HepG2 (cell line): ENCODE results near the gene TMEM107. TPM values are rescaled to one million over a fixed set of nuclear protein-coding genes. Genes with fewer than 3 reads are reported as not detected.

Experiments used
- BRCA1 ChIP-seq: sonication (generic); formaldehyde crosslinking; IDR thresholded peaks from 2 replicates; pipeline ENCODE4 v1.4.0; 2020; ENCODE audit warnings: missing genetic modification reagents
- CENPT ChIP-seq: sonication (generic); formaldehyde crosslinking; IDR thresholded peaks from 2 replicates; pipeline ENCODE4 v1.8.0; 2022; ENCODE audit warnings: low read depth, mild to moderate bottlenecking, moderate library complexity, missing genetic modification reagents
- ERF ChIP-seq: IDR thresholded peaks from 2 replicates; pipeline ENCODE4 v1.6.1; 2018; ENCODE audit warnings: missing biosample characterization, missing genetic modification reagents
- FOSL2 ChIP-seq: sonication (generic); formaldehyde crosslinking; IDR thresholded peaks from 2 replicates; pipeline ENCODE4 v1.4.0; 2020; ENCODE audit warnings: missing genetic modification reagents
- GPN1 ChIP-seq: sonication (generic); formaldehyde crosslinking; IDR thresholded peaks from 2 replicates; pipeline ENCODE4 v1.5.1; 2020; ENCODE audit warnings: missing genetic modification reagents, borderline replicate concordance
- KDM5A ChIP-seq: fragments of 200-600 bp; sonication (generic); IDR thresholded peaks from 2 replicates; pipeline ENCODE4 v1.7.0; 2018; ENCODE audit warnings: antibody characterized with exemption, mild to moderate bottlenecking, low read length, borderline replicate concordance
- KLF13 ChIP-seq: sonication (generic); formaldehyde crosslinking; IDR thresholded peaks from 2 replicates; pipeline ENCODE4 v1.4.0; 2020; ENCODE audit warnings: mild to moderate bottlenecking, missing genetic modification reagents
- MATR3 ChIP-seq: sonication (generic); formaldehyde crosslinking; IDR thresholded peaks from 2 replicates; pipeline ENCODE4 v1.4.0; 2020; ENCODE audit warnings: missing genetic modification reagents
- MTF2 ChIP-seq: sonication (generic); formaldehyde crosslinking; IDR thresholded peaks from 2 replicates; pipeline ENCODE4 v1.5.0; 2020; ENCODE audit warnings: missing genetic modification reagents, borderline replicate concordance
- NR3C1 ChIP-seq: sonication (generic); formaldehyde crosslinking; IDR thresholded peaks from 2 replicates; pipeline ENCODE4 v1.4.0; 2020; ENCODE audit warnings: missing genetic modification reagents
- NRL ChIP-seq: sonication (generic); formaldehyde crosslinking; IDR thresholded peaks from 2 replicates; pipeline ENCODE4 v1.5.0; 2020; ENCODE audit warnings: missing genetic modification reagents, mild to moderate bottlenecking, moderate library complexity, borderline replicate concordance
- POLR2A ChIP-seq, 2 experiments: IDR thresholded peaks; 2 replicates each; pipeline ENCODE4 v1.6.1; 2011; ENCODE audit warnings: low read depth in 2 of 2, low read length in 2 of 2, mild to moderate bottlenecking in 1 of 2, moderate library complexity in 1 of 2; ENCODE audit not compliant: insufficient read depth in 1 of 2
- RBAK ChIP-seq: sonication (generic); formaldehyde crosslinking; IDR thresholded peaks from 2 replicates; pipeline ENCODE4 v1.5.1; 2020; ENCODE audit warnings: mild to moderate bottlenecking, missing genetic modification reagents
- SMYD3 ChIP-seq: sonication (generic); formaldehyde crosslinking; IDR thresholded peaks from 2 replicates; pipeline ENCODE4 v1.8.1; 2023; ENCODE audit warnings: mild to moderate bottlenecking, missing genetic modification reagents
- TBX2 ChIP-seq: sonication (generic); formaldehyde crosslinking; IDR thresholded peaks from 2 replicates; pipeline ENCODE4 v1.5.0; 2020; ENCODE audit warnings: missing genetic modification reagents, mild to moderate bottlenecking, borderline replicate concordance
- TSC22D2 ChIP-seq: sonication (generic); formaldehyde crosslinking; IDR thresholded peaks from 2 replicates; pipeline ENCODE4 v1.5.1; 2020; ENCODE audit warnings: missing genetic modification reagents, mild to moderate bottlenecking, borderline replicate concordance
- ZNF414 ChIP-seq: sonication (generic); formaldehyde crosslinking; IDR thresholded peaks from 2 replicates; pipeline ENCODE4 v1.5.0; 2020; ENCODE audit warnings: missing genetic modification reagents
- ZNF543 ChIP-seq: sonication (generic); formaldehyde crosslinking; IDR thresholded peaks from 2 replicates; pipeline ENCODE4 v1.4.0; 2020; ENCODE audit warnings: mild to moderate bottlenecking, missing genetic modification reagents
- ZNF589 ChIP-seq: sonication (generic); formaldehyde crosslinking; conservative IDR thresholded peaks from 2 replicates; pipeline ENCODE4 v1.8.0; 2022; ENCODE audit warnings: mild to moderate bottlenecking, moderate library complexity, missing genetic modification reagents
- ZNF761 ChIP-seq: sonication (generic); formaldehyde crosslinking; conservative IDR thresholded peaks from 2 replicates; pipeline ENCODE4 v1.4.0; 2020; ENCODE audit warnings: mild to moderate bottlenecking, missing genetic modification reagents
- ZNF781 ChIP-seq: sonication (generic); formaldehyde crosslinking; IDR thresholded peaks from 2 replicates; pipeline ENCODE4 v1.5.1; 2020; ENCODE audit warnings: borderline replicate concordance, mild to moderate bottlenecking, missing genetic modification reagents; ENCODE audit errors: not compliant biosample characterization
- polyA plus RNA-seq, 8 experiments: library from polyadenylated mRNA; depleted of rRNA in 3 of 8; stranded (reverse) in 7 of 8; unstranded in 1 of 8; fragments of >200 nt; fragmentation: Illumina TruSeq in 4 of 8; extraction: Trizol in 4 of 8; gene quantifications; 2 replicates each; pipeline versions ENCODE4 v1.2.1 to v1.2.3, GENCODE V29; 2011 to 2016; ENCODE audit warnings: low read depth in 4 of 8, missing spikeins in 1 of 8, mixed read lengths in 1 of 8; ENCODE audit not compliant: insufficient read depth in 1 of 8
- total RNA-seq, 5 experiments: library from RNA; depleted of rRNA; stranded (reverse); fragments of >200 nt; fragmentation: Illumina TruSeq; extraction: Trizol; gene quantifications; 2 replicates each; pipeline ENCODE4 v1.2.3, GENCODE V29; 2016; ENCODE audit warnings: low read depth in 1 of 5
- TF ChIP-seq, protein P1 (sequence below): sonication (generic); formaldehyde crosslinking; IDR thresholded peaks from 2 replicates; pipeline ENCODE4 v1.4.0; 2020; ENCODE audit warnings: missing genetic modification reagents, borderline replicate concordance
- TF ChIP-seq, protein P2 (sequence below): sonication (generic); formaldehyde crosslinking; IDR thresholded peaks from 2 replicates; pipeline ENCODE4 v1.4.0; 2020; ENCODE audit warnings: missing genetic modification reagents, low read depth, mild to moderate bottlenecking, borderline replicate concordance
- TF ChIP-seq, protein P3 (sequence below): sonication (generic); formaldehyde crosslinking; IDR thresholded peaks from 2 replicates; pipeline ENCODE4 v1.5.0; 2020; ENCODE audit warnings: missing genetic modification reagents, mild to moderate bottlenecking, borderline replicate concordance
- TF ChIP-seq, protein P4 (sequence below): sonication (generic); formaldehyde crosslinking; IDR thresholded peaks from 2 replicates; pipeline ENCODE4 v1.5.0; 2020; ENCODE audit warnings: mild to moderate bottlenecking, low read depth, missing genetic modification reagents, borderline replicate concordance
- TF ChIP-seq, protein P5 (sequence below): sonication (generic); formaldehyde crosslinking; IDR thresholded peaks from 2 replicates; pipeline ENCODE4 v1.8.1; 2023; ENCODE audit warnings: mild to moderate bottlenecking, missing genetic modification reagents

TMEM107 gene
- total and polyA plus RNA-seq, 2 of the 13 experiments (the other 11 are each of a cell fraction or from before 2014, with no cell fraction given), result 7.2 to 15.3 TPM

GRCh38 chr17:8156246-8156992, 19.8 kb downstream of the TMEM107 start (continued):
- TF ChIP-seq FOSL2, result no peak
- no peak for TF ChIP-seq TSC22D2 (CRISPR knock-in tag)
- TF ChIP-seq KDM5A, result no peak
- TF ChIP-seq, protein P1, sequence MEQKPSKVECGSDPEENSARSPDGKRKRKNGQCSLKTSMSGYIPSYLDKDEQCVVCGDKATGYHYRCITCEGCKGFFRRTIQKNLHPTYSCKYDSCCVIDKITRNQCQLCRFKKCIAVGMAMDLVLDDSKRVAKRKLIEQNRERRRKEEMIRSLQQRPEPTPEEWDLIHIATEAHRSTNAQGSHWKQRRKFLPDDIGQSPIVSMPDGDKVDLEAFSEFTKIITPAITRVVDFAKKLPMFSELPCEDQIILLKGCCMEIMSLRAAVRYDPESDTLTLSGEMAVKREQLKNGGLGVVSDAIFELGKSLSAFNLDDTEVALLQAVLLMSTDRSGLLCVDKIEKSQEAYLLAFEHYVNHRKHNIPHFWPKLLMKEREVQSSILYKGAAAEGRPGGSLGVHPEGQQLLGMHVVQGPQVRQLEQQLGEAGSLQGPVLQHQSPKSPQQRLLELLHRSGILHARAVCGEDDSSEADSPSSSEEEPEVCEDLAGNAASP (CRISPR knock-in tag), result no peak
- TF ChIP-seq GPN1, result no peak
- TF ChIP-seq ZNF761, result no peak
- no peak for TF ChIP-seq MATR3
- TF ChIP-seq, protein P2, sequence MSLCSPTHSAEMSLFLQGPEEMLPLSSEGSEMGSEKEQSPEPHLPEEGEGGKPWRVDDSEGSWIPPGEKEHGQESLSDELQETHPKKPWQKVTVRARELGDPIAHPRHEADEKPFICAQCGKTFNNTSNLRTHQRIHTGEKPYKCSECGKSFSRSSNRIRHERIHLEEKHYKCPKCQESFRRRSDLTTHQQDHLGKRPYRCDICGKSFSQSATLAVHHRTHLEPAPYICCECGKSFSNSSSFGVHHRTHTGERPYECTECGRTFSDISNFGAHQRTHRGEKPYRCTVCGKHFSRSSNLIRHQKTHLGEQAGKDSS (CRISPR knock-in tag), result no peak
- no peak for TF ChIP-seq ZNF543
- TF ChIP-seq BRCA1, result no peak
- TF ChIP-seq, protein P3, sequence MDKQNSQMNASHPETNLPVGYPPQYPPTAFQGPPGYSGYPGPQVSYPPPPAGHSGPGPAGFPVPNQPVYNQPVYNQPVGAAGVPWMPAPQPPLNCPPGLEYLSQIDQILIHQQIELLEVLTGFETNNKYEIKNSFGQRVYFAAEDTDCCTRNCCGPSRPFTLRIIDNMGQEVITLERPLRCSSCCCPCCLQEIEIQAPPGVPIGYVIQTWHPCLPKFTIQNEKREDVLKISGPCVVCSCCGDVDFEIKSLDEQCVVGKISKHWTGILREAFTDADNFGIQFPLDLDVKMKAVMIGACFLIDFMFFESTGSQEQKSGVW (CRISPR knock-in tag), result no peak
- TF ChIP-seq CENPT (CRISPR knock-in tag), result no peak
- TF ChIP-seq TBX2 (CRISPR knock-in tag), result peak; percentile 87; the same call in 1 of the 2 replicates
- no peak for TF ChIP-seq NRL
- no peak for TF ChIP-seq ZNF589 (CRISPR knock-in tag)
- TF ChIP-seq, protein P4, sequence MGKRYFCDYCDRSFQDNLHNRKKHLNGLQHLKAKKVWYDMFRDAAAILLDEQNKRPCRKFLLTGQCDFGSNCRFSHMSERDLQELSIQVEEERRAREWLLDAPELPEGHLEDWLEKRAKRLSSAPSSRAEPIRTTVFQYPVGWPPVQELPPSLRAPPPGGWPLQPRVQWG, result no peak
- TF ChIP-seq SMYD3 (CRISPR knock-in tag), result no peak
- TF ChIP-seq ZNF781 (CRISPR knock-in tag), result no peak
- peak; percentile 85; the same call in 1 of the 2 replicates for TF ChIP-seq ZNF414 (CRISPR knock-in tag)
- no peak for TF ChIP-seq RBAK (CRISPR knock-in tag)
- TF ChIP-seq, protein P5, sequence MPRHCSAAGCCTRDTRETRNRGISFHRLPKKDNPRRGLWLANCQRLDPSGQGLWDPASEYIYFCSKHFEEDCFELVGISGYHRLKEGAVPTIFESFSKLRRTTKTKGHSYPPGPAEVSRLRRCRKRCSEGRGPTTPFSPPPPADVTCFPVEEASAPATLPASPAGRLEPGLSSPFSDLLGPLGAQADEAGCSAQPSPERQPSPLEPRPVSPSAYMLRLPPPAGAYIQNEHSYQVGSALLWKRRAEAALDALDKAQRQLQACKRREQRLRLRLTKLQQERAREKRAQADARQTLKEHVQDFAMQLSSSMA (CRISPR knock-in tag), result no peak
- peak; percentile 63 to 70 for TF ChIP-seq POLR2A (IDR thresholded peaks at IDR 0.05; ENCODE audit: insufficient read depth in 1 of 2, low read depth in 2 of 2, low read length in 2 of 2)
- no peak for TF ChIP-seq NR3C1 (CRISPR knock-in tag)
- TF ChIP-seq MTF2 (CRISPR knock-in tag), result peak; percentile 74; the same call in 1 of the 2 replicates
- TF ChIP-seq ERF (CRISPR knock-in tag), result 0 out of 2 replicates have a peak, but pooled peaks have one; percentile 11
- no peak for TF ChIP-seq KLF13
